ENCODE data around the gene WDR62.

The WDR62 gene

GRCh38 chr19:36054733-36055686 is at the start of gene WDR62:
TSS of gene WDR62 (plus strand) at chr19:36054897. CDS start at chr19:36054972, 75 bp downstream.
- DNase-seq (ENCODE audit: low read depth in 2 of 2): no peak

DNA sequence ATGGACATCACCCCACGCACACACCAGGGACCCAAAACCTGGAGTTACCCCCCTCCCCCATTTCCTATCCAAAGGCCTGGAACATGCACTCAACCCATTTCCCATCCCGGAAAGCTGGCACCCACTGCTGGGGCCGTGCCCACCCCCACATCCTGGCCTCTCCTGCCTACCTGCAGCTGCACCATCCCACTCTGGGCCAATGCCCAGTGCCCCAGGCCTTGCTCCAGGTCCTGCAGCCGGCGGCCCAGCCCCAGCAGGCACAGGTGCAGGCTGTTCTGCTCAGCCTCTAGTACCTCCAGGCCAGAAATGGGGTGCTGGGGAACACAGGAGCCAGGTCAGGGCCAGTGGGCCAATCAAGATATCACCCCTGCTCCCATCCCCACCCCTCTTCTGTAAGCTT is 47.7 kb upstream of the WDR62 start:
- no peak for DNase-seq (ENCODE audit: low read depth in 2 of 2)

- DNase-seq (ENCODE audit: low read depth in 2 of 2): no peak
These were observed 46.2 kb upstream of the WDR62 start, which contains the start of gene SYNE4 for GRCh38 chr19:36008336-36008978. TSS of gene SYNE4 (minus strand) at chr19:36008813. CDS start at chr19:36008681, 132 bp downstream.

- no peak for DNase-seq (ENCODE audit: low read depth in 2 of 2)
These were observed 45.5 kb upstream of the WDR62 start for GRCh38 chr19:36009220-36009619.

DNA sequence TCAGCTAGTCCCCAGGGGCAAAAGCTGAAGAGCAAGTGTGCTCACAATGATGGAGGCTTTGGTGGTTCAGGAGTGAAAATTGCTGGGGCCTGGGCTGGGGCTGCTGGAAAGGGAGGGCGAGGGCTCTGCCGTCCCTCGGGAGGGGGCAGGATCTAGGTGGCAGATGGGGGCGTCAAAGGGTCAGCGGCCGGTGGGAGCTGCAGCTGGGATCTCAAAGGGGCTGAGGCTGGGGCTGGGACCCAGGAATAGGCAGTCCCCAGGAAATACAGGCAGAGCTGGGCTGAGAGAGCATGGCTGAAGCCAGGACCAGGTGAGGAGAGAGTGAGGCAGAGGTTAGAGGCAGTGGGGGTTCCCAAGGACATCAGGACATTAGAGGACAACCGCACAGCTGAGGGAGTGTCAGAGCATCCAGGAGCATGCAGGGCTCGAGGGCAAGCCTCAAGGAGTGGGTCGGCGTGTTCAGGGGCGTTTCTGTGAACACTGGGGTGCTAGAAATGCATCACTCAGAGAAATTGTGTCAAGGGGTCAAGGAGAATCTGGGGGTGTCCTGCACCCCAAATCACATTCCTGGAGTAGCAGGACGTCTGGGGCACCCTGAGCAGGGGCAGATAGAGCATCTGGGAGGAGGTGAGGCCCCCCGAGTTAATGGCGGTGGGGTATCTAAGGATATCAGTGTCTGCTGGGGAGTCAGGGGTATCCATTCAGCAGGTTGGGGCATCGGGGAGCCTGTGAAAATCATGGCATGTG is 44.9 kb upstream of the WDR62 start:
- no peak for DNase-seq (ENCODE audit: low read depth in 2 of 2)

- DNase-seq (ENCODE audit: low read depth in 2 of 2): no peak
These were observed 44.3 kb upstream of the WDR62 start for GRCh38 chr19:36010402-36010801.

DNA sequence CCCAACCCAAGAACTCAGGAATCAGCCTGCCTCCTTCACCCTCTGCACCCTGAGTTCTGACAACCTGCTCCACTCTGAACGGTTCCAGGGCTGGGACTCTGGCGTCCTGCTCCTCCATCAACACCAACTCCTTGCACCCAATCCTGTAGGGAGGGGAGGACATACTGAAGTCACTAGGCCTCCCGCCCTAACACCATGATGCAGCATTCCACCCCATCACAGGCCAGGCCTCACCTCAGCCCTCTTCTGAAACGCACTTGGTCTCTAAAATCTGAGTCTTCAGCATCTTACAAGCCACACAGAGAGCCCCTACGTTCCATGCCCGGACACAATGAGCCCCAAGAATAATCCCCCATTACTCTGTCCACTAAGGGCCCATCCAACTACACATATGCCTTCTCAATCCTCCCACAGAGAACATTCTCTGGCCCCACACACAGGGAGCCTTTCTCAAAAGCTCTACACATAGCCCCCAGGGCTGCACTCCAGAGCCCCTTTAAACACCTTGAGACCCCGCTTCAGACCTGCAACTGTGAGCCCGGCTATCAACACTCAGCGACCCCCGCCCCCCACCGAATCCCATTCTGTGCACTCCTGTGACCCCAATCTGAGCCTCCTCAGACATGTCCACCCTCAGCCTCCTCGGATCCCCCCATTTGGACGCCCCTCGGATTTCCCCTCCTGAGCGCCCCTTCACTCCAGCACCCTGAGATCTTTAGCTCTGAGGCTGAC is 41.3 kb upstream of the WDR62 start:
- no peak for DNase-seq (ENCODE audit: low read depth in 2 of 2)

GRCh38 chr19:36014012-36014924 is 40.4 kb upstream of the WDR62 start, which contains the start of gene ALKBH6:
TSS of gene ALKBH6 (minus strand) at chr19:36014213. CDS start at chr19:36013397, 816 bp downstream.
- DNase-seq (ENCODE audit: low read depth in 2 of 2): peak; percentile 96

- no peak for DNase-seq (ENCODE audit: low read depth in 2 of 2)
These were observed 35.5 kb upstream of the WDR62 start for GRCh38 chr19:36019061-36019670.

- DNase-seq (ENCODE audit: low read depth in 2 of 2): no peak
These were observed 31.3 kb upstream of the WDR62 start for GRCh38 chr19:36023432-36023831.

DNA sequence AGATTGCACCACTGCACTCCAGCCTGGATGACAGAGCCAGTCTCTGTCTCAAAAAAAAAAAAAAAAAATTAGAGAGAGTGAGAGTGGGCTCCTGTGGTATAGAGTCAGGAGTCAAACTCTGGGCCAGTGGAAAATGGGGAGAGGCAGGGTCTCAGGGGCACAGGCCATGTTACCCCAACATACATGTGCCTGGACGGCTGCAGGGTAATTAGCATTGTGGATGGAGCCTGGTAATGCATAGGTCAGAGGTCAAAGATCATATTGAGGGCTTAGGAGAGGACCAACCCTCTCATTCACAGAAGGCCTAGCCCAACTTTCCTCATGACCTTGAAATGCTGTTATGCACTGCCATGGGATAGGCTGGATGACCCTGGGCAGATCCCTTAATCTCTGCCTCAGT is 29.2 kb upstream of the WDR62 start:
- no peak for DNase-seq (ENCODE audit: low read depth in 2 of 2)

- DNase-seq (ENCODE audit: low read depth in 2 of 2): no peak
These were observed 28.4 kb upstream of the WDR62 start for GRCh38 chr19:36026091-36026876.

DNA sequence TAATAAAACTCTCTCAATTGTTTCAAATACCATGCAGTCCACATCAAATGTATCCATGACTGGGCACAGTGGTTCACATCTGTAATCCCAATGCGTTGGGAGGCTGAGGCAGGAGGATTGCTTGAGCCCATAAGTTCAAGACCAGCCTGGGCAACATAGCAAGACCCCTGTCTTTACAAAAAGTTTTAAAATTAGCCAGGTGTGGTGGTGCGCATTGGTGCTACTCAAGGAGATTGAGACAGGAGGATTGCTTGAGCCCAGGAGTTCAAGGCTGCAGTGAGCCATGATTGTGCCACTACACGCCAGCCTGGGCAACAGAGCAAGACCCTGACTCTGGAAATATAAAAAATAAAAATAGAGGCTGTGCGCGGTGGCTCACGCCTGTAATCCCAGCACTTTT is 27.0 kb upstream of the WDR62 start:
- no peak for DNase-seq (ENCODE audit: low read depth in 2 of 2)

DNA sequence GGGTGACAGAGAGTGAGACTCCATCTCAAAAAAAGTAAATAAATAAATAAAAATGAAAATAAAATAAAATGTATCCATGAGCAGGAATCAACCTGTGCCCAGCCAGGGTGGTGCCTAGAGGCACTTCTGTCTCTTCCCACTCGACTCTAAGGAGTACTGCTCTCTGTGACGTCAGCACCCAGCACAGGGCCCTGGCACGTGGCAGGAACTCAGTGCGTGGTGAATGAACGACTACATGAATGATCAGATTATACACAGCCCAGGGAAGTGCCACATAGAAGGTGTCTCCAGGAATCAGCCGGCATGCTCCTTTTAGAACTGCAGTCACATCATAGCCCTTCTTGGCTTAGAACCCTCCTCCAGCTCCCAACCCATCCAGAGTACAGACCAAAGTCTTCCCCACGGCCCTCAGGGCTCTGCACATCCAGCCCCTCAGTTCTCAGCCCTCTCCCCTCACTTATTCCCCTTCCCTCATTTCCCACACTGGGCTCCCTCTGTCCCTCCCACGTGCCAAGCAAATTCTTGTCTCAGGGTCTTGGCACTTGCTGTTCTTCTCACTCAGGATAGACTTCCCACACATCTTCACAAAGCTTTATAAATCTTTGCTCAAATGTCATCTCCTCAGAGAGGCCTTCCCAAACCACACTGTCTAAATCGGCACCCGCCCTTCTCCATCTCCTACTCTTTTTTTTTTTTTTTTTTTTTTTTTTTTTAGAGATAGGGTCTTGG is 26.2 kb upstream of the WDR62 start:
- DNase-seq (ENCODE audit: low read depth in 2 of 2): no peak

DNA sequence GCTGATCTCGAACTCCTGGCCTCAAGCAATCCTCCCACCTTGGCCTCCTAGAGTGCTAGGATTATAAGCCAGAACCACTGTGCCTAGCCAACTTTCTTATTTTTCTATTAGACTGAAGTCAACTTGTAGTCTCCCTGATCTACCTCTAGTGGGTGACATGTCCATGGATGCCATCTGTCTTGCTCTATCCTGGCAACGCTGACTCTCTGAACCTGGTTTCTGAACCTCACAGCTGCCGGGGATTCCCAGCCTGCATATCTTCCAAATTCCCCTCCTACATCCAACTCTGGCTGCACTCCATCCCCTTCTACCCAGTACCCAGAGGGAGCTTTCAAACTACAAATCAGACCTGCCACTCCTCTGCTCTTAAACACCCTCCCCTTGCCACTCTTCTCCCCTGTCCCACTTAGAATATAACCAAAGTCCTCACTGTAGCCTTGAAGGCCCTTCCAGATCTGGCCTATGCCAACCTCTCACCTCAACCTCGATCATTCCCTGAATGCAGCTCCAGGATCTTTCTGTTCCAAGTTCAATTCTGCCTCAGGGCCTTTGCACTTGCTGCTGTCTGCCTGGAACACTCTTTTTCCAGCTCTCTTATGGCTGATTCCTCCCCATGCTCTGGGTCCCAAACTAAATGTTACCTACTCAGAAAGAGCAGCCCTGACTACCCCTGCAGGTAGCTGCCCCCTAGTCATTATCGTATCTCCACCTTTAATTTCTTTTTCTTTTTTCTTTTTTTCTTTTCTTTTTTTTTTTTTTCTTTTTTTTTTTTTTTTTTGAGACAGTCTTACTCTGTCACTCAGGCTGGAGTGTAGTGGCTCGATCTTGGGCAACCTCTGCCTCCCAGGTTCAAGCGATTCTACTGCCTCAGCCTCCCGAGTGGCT is 24.2 kb upstream of the WDR62 start:
- DNase-seq (ENCODE audit: low read depth in 2 of 2): no peak

GRCh38 chr19:36031308-36031707 is 23.4 kb upstream of the WDR62 start:
- DNase-seq (ENCODE audit: low read depth in 2 of 2): no peak
